T-helper 2 cell (primary cell): ENCODE results near the gene TMBIM1.
"Not testable (repeated sequence)": the region's sequence is repeated elsewhere in the genome, so short reads cannot be mapped to it uniquely, and the experiment has no call there.

ENCODE experiments used
- DNase-seq, 5 experiments: peaks; one replicate each; pipeline versions ENCODE4 v3.0.0 to v3.0.0-alpha.2; 2012 to 2022

TMBIM1 gene

DNA sequence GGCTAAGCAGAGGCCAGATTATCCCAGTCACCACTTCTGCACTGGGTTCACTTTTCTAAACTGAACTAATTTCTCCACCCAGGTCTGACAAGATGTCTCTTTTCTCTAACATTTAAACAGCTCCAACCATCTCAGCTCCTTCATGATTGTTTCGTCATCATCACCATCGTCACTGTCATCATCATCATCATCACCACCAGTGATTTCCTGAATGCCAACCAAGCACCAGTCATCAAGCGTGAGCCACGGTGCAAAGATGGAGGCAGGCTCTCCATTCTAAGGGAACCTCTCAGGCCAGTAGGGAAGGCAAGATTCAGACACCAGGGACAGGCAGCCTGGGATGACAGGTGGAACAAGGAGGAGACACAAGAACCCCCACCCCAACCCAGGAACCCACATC, 25.5 kb upstream of the TMBIM1 start:
- no peak for DNase-seq

DNA sequence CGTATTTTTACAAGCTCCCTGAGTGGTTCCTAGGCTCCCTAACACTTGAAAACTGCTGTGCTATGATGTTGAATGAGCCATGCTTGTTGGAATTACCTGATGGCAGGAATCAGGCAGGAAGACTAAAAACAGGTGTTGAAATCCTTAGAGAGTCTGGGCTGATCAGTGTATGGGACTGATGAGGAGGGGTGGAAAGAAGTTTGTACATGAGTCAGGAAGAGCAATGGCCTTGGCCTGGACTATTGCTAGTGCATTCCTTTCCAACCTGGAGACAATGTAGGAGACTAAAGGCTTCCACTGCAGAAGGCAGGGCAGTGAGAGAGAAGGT, 25.0 kb upstream of the TMBIM1 start:
- DNase-seq: no peak

DNA sequence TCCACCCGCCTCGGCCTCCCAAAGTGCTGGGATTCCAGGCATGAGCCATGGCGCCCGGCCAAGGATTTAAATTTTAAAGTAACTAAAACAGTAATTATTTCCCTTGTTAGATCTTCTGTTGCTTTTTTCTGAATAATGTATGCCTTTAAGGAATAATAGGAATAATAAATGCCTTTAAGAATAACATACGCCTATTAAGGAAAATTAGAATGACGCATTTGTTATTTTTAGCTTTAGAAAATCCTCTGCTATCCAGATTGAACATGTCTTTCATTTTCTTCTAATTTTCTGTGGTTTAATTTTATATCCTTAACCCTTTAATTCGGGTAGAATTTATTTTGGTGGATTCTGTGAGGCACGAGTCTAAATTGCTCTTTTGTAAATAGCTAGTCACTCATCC, 23.1 kb upstream of the TMBIM1 start:
- no peak for DNase-seq

DNA sequence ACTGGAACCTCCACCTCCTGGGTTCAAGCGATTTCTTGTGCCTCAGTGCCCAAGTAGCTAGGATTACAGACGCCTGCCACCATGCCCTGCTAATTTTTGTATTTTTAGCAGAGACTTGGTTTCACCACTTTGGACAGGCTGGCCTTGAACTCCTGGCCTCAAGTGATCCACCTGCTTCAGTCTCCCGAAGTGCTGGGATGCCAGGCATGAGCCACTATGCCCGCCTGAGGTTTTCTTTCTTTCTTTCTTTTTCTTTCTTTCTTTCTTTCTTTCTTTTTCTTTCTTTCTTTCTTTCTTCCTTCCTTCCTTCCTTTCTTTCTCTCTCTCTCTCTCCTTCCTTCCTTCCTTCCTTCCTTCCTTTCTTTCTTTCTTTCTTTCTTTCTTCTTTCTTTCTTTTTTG, 22.5 kb upstream of the TMBIM1 start:
- not testable (repeated sequence) for DNase-seq

DNA sequence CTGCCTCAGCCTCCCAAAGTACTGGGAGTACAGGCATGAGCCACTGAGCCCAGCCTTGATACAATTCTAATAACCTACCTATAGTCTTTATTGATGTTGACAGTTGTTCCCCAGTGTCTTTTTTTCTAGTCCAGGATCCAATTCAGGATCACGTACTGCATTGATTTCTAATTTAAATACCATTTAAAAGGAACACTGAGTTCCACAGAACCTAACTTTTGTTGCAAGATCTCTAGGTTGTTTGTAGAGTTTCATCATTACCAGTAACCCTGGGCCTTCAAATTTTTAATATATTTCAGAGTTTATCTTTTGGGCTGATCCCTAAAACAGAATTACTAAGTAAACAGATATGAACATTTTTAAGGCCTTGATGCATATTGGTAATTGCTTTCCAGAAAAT, 21.1 kb upstream of the TMBIM1 start:
- DNase-seq: no peak

DNA sequence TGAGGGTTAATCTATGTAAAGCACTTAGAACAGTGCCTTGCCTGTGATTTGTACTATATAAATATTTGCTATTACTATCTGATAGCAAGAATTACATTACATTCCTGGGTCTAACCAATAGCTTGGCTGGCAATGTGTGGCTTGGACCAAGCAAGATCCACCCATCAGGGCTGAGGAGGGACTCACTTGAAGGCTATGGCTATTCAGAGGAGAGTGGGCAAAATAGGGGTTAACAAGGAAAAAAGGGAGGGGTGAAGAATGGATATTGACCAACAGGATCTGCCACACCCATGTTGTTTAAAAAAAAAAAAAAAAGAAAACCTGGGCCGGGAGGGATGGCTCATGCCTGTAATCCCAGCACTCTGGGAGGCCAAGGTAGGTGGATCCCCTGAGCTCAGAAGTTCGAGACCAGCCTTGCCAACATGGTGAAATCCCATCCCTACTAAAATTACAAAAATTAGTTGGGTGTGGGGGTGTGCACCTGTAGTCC, 20.0 kb upstream of the TMBIM1 start:
- DNase-seq: no peak

DNA sequence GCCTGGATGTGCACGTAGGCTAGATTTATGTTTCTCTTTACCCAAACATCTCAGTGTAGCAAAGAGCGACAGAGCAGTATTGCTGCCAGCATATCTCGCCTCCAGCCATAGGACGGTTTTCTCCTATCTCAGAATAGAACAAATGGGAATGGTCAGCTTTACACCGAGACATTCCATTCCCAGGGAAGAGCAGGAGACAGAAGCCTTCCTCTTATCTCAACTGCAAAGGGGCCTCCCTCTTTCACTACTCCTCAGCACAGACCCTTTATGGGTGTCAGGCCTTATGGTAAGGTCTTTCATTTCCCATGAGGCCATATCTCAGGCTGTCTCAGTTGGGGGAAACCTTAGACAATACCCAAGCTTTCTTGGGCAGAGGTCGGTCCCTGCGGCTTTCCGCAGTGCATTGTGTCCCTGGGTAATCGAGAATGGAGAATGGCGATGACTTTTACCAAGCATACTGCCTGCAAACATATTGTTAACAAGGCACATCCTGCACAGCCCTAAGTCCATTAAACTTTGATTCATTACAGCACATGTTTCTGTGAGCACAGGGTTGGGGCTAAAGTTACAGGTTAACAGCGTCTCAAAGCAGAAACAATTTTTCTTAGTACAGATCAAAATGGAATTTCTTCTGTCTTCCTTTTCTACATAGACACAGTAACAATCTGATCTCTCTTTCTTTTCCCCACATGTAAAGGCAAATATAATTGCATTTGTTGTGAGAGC, 19.4 kb upstream of the TMBIM1 start:
- not testable (repeated sequence) for DNase-seq

DNA sequence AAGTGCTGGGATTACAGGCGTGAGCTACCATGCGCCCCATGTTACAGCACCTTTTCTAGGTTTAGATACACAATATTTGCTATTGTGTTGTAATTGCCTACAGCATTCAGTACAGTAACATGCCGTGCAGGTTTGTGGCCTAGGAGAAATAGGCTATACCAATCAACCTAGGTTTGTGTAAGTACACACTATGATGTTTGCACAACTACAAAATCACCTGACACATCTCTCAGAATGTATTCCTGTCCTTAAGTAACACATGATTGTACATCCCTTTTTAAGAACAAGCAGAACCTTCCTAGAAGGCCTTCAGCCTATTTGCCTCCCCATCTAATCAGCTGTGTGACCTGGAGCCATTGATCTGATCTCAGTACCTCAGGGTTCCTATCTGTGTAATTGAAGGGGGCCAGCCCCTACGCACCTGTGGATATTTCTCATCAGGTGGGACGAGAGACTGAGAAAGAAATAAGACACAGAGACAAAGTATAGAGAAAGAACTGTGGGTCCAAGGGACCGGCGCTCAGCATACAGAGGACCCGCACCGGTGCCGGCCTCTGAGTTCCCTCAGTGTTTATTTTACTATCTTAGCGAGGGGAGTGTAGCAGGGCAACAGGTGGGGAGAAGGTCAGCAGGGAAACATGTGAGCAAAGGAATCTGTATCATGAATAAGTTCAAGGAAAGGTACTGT, 18.7 kb upstream of the TMBIM1 start:
- DNase-seq: no peak

DNA sequence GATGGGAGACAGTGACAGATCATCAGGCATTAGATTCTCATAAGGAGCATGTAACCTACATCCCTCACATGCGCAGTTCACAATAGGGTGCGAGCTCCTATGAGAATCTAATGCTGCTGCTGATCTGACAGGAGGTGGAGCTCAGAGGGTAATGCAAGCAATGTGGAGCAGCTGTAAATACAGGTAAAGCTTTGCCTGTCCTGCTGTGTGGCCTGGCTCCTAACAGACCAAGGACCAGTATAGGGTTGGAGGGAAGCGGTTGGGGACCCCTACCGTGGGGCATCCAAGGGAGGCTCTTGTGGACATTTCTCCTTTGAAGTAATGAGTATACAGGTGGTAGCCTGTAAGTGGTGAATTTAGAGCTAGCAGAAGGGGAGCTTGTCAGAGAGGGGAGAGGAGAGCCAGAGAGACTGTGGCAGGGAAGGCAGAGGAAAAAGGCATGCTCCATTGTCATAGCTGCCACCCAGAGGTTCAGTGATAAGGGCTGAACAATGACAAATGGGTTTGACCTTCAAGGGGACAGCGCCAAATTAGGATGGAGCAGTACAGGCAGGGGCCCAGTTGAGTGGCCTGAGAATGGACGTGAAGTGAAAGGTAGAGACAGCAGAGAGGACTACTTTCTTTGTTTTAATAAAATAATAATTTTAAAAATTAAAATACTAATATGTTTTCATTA, 15.2 kb upstream of the TMBIM1 start:
- DNase-seq: no peak

DNA sequence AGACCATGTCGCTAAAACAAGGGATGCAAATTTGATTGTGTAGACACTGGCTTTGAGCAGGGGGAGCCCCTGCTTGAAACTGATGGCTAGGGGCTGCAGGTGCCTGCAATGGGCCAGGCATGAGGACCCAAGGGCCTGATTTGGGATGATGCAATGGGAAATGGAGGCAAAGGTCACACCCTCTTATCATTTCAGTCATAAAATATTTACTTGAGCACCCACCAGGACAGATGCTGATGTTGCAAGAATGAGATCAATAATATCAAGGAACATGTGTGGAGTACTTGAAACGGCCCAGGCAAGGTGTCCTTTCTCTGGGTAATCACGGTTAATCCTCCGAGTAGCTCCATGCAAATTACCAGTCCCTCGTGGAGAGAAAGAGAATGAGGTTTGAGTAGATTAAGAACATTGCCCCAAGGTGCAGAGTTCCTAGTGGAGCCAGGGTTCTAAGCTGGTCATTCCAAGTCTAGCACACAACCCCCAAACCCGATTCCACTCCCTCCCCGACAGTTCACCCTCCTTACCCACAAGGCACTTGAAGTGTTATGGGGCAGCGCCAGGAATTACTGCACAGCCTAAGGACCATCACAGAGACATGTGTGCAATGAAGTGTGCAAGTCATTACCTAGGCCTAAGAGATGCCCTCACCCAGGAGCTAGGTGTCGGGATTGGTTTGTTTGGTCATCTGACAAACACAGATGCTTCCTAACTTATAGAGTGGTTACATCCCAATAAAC, 14.0 kb upstream of the TMBIM1 start:
- DNase-seq: no peak

DNA sequence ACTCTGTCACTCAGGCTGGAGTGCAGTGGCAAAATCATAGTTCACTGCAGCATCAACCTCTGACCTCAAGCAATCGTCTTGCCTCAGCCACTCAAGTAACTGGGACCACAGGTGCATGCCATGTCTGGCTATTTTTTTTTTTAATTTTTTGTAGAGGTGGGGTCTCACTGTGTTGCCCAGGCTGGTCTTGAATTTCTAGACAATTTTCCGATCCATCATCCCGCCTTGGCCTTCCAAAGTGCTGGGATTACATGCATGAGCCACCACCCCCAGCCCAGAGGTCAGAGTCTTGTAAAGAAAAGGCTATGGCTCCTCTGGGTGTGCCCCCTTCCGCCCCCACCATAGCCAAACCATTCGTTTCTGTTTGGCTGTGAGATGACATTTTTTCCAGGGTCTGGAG, 13.1 kb upstream of the TMBIM1 start:
- DNase-seq: no peak

DNA sequence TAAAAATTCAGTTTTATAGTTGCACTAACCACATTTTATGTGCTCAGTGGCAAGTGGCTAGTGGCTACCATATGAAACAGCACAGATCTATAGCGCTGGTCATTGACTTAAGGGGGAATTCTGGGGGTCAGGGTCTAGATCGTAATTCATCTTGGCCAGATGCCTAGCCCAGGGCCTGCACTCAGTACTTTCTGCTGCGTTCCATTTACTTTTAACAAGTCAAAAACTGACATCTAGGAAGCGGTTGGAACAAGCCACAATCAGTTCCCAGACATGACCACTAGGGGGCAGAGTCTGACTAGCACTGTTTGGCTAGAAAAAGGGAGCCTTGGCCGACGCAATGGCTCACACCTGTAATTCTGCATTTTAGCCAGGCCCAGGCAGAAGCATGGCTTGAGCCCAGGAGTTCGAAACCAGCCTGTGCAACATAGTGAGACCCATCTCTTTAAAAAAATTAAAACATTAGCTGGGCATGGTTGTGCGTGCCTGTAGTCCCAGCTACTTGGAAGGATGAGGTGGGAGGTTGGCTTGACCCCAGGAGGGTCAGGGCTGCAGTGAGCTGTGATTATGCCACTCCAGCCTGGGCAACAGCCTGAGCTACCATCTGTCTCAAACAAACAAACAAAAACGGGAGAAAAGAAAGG, 9.0 kb upstream of the TMBIM1 start:
- peak; percentile 49 to 88 (median 76) for DNase-seq

DNA sequence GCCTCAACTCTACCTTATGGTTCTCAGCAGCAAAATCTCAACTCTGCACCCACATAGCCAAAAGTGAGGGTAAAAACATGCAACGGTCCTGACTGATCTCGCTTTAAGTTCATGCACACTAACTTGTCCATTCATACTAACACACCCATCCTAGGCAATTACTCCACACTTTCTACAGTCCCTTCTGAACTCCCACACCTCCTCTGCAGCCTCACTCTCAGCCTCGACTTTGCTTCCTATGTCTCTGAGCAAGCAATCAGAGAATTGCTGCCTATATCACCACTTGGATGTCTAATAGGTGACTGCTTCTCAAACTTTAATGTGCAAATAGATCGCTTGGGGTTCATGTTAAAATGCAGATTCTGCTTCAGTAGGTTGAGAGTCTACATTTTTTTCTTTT, 7.8 kb upstream of the TMBIM1 start:
- no peak for DNase-seq

DNA sequence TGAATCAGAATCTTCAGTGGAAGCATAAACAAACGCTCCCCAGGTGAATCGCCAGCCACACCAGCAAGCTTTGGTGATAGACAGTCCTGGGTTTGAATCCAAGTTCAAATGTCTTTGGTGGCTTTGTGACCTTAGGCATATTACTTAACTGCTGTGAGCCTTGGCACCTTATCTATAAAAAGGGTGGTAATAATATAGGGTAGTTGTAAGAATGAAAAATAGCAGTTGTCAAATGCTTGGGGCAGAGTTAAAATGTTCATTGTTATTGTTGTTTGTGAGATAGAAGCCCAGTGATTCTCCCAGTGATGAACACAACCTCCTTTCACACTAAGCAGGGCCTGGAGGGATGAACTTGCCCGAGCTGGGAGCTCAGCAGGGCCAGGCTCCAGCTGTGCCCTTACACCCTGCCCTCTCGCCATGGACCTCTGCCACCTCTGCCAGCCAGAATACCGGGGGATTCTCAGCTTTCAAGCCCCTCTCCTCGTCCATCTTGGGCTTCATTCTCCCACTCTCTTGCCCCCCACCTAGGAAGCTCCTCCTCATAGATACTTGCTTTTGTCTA, 6.1 kb upstream of the TMBIM1 start:
- no peak for DNase-seq

DNA sequence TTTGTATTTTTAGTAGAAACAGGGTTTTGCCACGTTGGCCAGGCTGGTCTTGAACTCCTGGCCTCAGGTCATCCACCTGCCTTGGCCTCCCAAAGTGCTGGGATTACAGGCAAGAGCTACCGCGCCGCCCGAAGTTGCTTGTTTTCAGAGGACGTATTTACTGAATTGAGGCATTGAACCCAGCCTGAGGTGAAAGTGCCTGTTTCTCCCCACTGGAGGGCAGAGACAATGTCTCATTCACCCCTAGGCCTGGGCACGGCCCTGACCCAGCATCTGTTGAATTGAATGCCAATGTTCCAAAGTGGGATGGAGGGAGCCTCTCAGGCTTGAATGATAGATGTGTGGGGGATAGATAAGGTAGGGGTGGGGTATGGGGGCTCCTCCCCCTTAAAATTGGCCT, 4.5 kb upstream of the TMBIM1 start:
- DNase-seq: no peak

DNA sequence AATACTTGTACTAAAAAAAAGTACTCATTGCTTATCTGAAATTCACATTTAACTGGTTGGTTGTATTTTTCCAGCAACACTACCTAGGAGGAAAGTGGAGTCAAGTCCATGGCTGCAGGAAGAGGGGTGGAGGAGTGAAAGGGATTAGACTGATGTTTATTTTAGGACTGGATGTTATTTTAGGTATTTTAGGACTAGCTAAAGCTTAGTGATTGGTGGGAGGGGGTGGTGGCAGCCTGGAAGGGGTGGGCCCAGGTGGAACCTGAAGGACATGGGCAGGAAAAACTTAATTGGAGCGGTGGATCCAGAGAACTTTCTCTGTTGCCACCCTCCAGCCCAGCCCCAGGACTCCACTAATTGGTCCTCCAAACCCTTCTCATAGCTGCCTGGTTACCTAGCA, 3.9 kb upstream of the TMBIM1 start:
- DNase-seq: no peak

DNA sequence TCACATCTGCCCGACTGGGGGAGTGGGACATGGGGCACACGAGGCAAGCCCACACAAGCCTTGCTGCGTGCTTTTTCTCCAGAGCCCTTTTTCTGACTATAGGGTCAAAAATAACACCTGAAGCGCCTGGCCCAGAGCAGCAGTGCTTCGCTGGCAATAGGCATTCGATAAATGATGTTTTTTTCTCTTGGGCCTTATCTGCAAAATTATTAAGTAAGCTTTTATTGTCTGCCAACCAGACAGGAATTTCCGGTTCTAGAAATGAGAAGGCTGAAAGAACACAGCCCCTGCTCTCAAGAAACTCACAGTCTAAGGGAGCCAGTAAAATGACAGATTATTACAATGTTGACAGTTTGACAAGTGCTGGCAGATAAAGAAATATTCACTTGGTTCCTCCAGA, 2.7 kb upstream of the TMBIM1 start:
- peak in 1 of 5 experiments; percentile 67 for DNase-seq

DNA sequence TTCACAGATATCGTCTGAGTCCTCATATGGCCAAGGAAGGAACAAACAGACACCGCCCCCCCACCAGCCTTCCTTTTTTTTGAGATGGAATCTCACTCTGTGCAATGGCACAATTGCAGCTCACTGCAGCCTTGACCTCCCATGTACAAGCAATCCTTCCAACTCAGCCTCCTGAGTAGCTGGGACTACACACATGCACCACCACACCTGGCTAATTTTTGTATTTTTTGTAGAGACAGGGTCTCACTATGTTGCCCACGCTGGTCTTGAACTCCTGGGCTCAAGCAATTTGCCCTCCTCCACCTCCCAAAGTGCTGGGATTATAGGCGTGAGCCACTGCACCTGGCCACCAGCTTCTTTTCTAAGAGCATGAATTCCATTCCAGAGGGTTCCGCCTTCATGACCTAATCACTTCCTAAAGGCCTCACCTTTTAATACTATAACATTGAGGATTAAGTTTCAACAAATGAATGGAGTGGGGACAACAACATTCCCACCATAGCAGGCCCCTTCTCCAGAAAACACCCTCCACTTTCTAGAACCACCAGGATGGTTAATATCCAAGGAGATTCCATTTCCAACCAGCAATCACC, 2.2 kb upstream of the TMBIM1 start:
- no peak for DNase-seq

DNA sequence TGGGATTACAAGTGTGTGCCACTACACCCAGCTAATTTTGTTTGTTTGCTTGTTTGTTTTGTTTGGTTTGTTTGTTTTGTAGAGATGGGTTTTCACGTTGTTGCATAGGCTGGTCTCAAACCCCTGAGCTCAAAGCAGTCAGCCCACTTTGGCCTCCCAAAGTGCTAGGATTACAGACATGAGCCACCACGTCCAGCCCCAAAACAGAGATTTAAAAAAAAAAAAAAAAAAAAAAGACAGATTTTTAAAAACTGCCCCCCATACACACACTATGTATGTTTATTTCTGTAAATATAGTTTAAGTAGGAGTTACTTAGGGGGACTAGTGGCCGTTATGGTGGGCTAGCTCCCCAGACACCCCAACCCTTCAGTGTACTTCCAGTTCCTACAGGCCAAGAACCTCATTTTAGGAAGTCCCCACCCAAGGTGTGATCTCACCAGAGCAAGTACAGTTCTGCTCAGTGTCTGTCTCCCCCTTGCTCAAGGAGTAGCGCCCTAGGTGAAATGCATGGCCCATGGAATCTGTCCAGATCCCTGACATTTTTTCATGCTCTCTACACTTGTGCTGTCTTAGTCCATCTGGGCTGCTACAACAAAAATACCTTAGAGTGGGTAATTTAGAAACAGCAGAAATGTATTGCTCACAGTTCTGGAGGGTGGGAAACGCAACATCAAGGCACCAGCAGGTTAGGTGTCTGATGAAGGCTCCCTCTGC, 1.6 kb upstream of the TMBIM1 start:
- no peak for DNase-seq

DNA sequence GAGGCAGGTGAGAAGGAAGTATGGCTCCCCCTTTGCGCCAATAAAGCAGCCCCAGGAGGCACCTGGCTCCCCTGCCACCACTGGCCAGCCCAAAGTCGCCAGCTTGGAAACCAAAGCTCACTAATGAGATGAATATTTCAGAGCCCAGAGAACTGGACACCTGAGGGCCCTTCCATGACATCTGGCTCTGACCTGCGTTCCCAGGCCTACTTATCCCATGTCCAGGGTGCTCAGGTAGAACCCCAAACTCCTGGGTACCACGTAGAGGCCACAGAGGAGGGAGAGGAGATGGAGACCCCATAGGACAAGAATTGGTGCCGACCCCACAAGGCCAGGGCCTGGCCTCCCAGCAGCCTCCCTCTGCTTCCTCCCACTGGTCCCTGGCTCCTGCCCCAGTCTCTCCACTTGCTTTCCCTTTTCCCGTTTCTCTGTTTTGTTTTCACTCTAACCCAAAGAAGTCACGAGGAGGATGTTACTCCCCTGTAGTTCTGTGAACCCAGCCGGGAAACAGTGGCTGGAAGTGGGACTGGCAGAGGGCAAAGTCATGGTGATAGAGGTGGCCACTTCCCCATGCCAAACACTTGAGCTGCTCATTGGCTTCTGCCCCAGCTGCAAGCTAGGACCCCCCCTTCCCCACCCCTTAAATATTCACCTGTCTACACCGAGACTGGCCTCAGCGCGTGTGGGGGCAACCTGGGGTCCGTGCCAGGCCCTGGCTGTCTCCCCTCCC, 820 bp downstream of the TMBIM1 start:
- no peak for DNase-seq
